HEK293 (cell line): ENCODE measurements around the gene TMED7.

Source experiments
- BCL11A ChIP-seq: fragments of 450-650 bp; formaldehyde crosslinking; IDR thresholded peaks from 2 replicates; pipeline ENCODE4 v1.5.1; 2016; ENCODE audit warnings: low read depth, missing biosample characterization, missing genetic modification characterization
- CTCF ChIP-seq: fragments of 450-650 bp; formaldehyde crosslinking; IDR thresholded peaks from 2 replicates; pipeline ENCODE4 v1.5.1; 2016; ENCODE audit warnings: missing biosample characterization, missing genetic modification characterization
- ELK4 ChIP-seq: IDR thresholded peaks from 2 replicates; pipeline ENCODE4 v1.6.1; 2011; ENCODE audit warnings: mild to moderate bottlenecking, low read depth, low read length, borderline replicate concordance
- KLF1 ChIP-seq: fragments of 450-650 bp; formaldehyde crosslinking; IDR thresholded peaks from 2 replicates; pipeline ENCODE4 v1.5.1; 2016; ENCODE audit warnings: missing biosample characterization, missing genetic modification characterization
- REPIN1 ChIP-seq: fragments of 450-650 bp; formaldehyde crosslinking; IDR thresholded peaks from 2 replicates; pipeline ENCODE4 v1.5.1; 2017; ENCODE audit warnings: missing biosample characterization, missing genetic modification characterization, low read depth
- YY1 ChIP-seq: fragments of 450-650 bp; formaldehyde crosslinking; IDR thresholded peaks from 2 replicates; pipeline ENCODE4 v1.5.1; 2018; ENCODE audit warnings: missing biosample characterization, missing genetic modification characterization
- ZNF114 ChIP-seq: fragments of 450-650 bp; formaldehyde crosslinking; IDR thresholded peaks from 2 replicates; pipeline ENCODE4 v1.5.0; 2017; ENCODE audit warnings: missing biosample characterization, missing genetic modification characterization
- ZNF24 ChIP-seq: fragments of 450-650 bp; formaldehyde crosslinking; IDR thresholded peaks from 2 replicates; pipeline ENCODE4 v1.5.1; 2016; ENCODE audit warnings: missing biosample characterization, missing genetic modification characterization
- ZNF274 ChIP-seq, 2 experiments: fragments of 200-500 bp in 1 of 2; fragments of 450-650 bp in 1 of 2; sonication (Bioruptor generic) in 1 of 2; formaldehyde crosslinking in 1 of 2; IDR thresholded peaks; 2 replicates each; pipeline versions ENCODE4 v1.5.1 to v1.6.1; 2014 to 2016; ENCODE audit warnings: borderline replicate concordance in 1 of 2, inconsistent platforms in 1 of 2, low read length in 1 of 2, missing biosample characterization in 1 of 2, missing genetic modification characterization in 1 of 2
- ZNF544 ChIP-seq: fragments of 450-650 bp; formaldehyde crosslinking; IDR thresholded peaks from 2 replicates; pipeline ENCODE4 v1.5.0; 2017; ENCODE audit warnings: missing biosample characterization, missing genetic modification characterization
- TF ChIP-seq, protein P1 (sequence below): fragments of 450-650 bp; formaldehyde crosslinking; IDR thresholded peaks from 2 replicates; pipeline ENCODE4 v1.5.1; 2016; ENCODE audit warnings: missing biosample characterization, missing genetic modification characterization
- TF ChIP-seq, protein P2 (sequence below): fragments of 450-650 bp; formaldehyde crosslinking; IDR thresholded peaks from 2 replicates; pipeline ENCODE4 v1.5.1; 2016; ENCODE audit warnings: missing biosample characterization, missing genetic modification characterization
- TF ChIP-seq, protein P3 (sequence below): fragments of 450-650 bp; formaldehyde crosslinking; IDR thresholded peaks from 2 replicates; pipeline ENCODE4 v1.5.1; 2016; ENCODE audit warnings: missing biosample characterization, missing genetic modification characterization
- TF ChIP-seq, protein P4 (sequence below): sonication (generic); formaldehyde crosslinking; IDR thresholded peaks from 2 replicates; pipeline ENCODE4 v1.8.1; 2022; ENCODE audit warnings: mild to moderate bottlenecking, moderate library complexity, missing genetic modification reagents

DNA sequence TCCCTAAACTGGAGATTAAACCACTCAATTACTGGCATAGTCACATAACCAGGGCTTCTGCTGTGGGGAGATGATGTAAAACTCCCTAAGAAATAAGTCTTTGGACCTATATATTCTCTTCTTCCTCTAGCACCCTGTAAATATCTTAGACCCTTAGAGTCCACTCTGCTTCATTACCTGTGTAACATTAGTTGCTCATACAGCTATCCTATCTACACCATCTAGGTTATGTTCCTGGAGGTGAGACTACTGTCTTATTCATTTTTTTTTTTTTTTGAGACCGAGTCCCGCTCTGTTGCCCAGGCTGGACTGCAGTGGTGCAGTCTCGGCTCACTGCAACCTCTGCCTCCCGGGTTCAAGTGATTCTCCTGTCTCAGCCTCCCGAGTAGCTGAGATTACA lies 14.0 kb downstream of the TMED7 start:
- TF ChIP-seq ZNF24 (tag by site-specific recombination) = no peak
- TF ChIP-seq ZNF114 (tag by site-specific recombination) = no peak
- TF ChIP-seq CTCF (tag by site-specific recombination) = no peak
- TF ChIP-seq REPIN1 (tag by site-specific recombination) = no peak
- no peak for TF ChIP-seq KLF1 (tag by site-specific recombination)
- TF ChIP-seq ELK4 = no peak
- no peak for TF ChIP-seq BCL11A
- no peak for TF ChIP-seq ZNF274 (IDR thresholded peaks at IDR 0.05; ENCODE audit: low read length)
- TF ChIP-seq ZNF274 (tag by site-specific recombination; IDR thresholded peaks at IDR 0.05; ENCODE audit: borderline replicate concordance) = no peak
- TF ChIP-seq ZNF544 (tag by site-specific recombination) = no peak
- TF ChIP-seq YY1 (tag by site-specific recombination) = no peak
- TF ChIP-seq, protein P1, sequence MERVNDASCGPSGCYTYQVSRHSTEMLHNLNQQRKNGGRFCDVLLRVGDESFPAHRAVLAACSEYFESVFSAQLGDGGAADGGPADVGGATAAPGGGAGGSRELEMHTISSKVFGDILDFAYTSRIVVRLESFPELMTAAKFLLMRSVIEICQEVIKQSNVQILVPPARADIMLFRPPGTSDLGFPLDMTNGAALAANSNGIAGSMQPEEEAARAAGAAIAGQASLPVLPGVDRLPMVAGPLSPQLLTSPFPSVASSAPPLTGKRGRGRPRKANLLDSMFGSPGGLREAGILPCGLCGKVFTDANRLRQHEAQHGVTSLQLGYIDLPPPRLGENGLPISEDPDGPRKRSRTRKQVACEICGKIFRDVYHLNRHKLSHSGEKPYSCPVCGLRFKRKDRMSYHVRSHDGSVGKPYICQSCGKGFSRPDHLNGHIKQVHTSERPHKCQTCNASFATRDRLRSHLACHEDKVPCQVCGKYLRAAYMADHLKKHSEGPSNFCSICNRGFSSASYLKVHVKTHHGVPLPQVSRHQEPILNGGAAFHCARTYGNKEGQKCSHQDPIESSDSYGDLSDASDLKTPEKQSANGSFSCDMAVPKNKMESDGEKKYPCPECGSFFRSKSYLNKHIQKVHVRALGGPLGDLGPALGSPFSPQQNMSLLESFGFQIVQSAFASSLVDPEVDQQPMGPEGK = no peak
- TF ChIP-seq, protein P2, sequence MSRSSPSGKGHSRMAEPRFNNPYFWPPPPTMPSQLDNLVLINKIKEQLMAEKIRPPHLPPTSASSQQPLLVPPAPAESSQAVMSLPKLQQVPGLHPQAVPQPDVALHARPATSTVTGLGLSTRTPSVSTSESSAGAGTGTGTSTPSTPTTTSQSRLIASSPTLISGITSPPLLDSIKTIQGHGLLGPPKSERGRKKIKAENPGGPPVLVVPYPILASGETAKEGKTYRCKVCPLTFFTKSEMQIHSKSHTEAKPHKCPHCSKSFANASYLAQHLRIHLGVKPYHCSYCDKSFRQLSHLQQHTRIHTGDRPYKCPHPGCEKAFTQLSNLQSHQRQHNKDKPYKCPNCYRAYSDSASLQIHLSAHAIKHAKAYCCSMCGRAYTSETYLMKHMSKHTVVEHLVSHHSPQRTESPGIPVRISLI (tag by site-specific recombination) = no peak
- TF ChIP-seq, protein P3, sequence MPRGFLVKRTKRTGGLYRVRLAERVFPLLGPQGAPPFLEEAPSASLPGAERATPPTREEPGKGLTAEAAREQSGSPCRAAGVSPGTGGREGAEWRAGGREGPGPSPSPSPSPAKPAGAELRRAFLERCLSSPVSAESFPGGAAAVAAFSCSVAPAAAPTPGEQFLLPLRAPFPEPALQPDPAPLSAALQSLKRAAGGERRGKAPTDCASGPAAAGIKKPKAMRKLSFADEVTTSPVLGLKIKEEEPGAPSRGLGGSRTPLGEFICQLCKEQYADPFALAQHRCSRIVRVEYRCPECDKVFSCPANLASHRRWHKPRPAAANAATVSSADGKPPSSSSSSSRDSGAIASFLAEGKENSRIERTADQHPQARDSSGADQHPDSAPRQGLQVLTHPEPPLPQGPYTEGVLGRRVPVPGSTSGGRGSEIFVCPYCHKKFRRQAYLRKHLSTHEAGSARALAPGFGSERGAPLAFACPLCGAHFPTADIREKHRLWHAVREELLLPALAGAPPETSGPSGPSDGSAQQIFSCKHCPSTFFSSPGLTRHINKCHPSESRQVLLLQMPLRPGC (tag by site-specific recombination) = no peak
- TF ChIP-seq, protein P4, sequence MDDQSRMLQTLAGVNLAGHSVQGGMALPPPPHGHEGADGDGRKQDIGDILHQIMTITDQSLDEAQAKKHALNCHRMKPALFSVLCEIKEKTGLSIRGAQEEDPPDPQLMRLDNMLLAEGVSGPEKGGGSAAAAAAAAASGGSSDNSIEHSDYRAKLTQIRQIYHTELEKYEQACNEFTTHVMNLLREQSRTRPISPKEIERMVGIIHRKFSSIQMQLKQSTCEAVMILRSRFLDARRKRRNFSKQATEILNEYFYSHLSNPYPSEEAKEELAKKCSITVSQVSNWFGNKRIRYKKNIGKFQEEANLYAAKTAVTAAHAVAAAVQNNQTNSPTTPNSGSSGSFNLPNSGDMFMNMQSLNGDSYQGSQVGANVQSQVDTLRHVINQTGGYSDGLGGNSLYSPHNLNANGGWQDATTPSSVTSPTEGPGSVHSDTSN (CRISPR knock-in tag) = no peak
